ENCODE results near the gene GATAD1.

The GATAD1 gene

DNA sequence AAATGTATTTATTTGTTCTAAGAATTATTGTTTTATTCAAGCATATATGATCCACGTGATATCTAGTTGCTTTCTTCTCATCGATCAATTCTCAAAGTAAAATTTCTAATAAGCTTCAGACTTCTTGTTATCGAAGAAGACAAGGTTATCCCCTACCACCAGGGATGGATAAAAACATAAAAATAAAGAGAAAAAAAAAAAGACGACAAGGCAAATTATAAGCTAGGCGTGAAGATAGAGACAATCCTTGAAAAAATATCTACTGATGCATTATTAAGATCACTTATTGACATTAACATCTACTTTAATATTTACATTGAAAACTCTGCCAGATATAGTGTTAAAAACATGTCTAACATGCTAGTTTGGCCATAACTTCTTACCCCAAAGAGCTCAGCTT lies 61.7 kb downstream of the GATAD1 start:
- TF ChIP-seq, protein P1, sequence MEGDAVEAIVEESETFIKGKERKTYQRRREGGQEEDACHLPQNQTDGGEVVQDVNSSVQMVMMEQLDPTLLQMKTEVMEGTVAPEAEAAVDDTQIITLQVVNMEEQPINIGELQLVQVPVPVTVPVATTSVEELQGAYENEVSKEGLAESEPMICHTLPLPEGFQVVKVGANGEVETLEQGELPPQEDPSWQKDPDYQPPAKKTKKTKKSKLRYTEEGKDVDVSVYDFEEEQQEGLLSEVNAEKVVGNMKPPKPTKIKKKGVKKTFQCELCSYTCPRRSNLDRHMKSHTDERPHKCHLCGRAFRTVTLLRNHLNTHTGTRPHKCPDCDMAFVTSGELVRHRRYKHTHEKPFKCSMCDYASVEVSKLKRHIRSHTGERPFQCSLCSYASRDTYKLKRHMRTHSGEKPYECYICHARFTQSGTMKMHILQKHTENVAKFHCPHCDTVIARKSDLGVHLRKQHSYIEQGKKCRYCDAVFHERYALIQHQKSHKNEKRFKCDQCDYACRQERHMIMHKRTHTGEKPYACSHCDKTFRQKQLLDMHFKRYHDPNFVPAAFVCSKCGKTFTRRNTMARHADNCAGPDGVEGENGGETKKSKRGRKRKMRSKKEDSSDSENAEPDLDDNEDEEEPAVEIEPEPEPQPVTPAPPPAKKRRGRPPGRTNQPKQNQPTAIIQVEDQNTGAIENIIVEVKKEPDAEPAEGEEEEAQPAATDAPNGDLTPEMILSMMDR (IDR thresholded peaks at IDR 0.05) = no peak

More for the DNA sequence above, 61.7 kb downstream of the GATAD1 start:
- Histone ChIP-seq H3K36me3 (ENCODE audit: control insufficient read depth, insufficient read depth, low read length) (no peaks in the 10 kb centered on the region), H3K9me3 (ENCODE audit: control insufficient read depth, low read length) (no peaks in the 10 kb centered on the region), H3K9ac (no peak overlapping the region), H3K4me3 (ENCODE audit: low read depth, low read length) (no peak overlapping the region), H3K4me2 (ENCODE audit: low read length) (no peak overlapping the region), H2AFZ (no peak overlapping the region), H3K4me1 (no peaks in the 10 kb centered on the region), H3K27me3 (ENCODE audit: control insufficient read depth, insufficient read depth, low read length) (no peaks in the 10 kb centered on the region), H3K27ac (no peak overlapping the region), H3K79me2 (no peaks in the 10 kb centered on the region)
